Kasumi-1 (cell line): Measurements from ENCODE around the gene AGTRAP.

Experiments used
- DNase-seq, 2 experiments: peaks; one replicate each; lab custom pipeline; 2025; lab: John Stamatoyannopoulos, UW

Gene AGTRAP

DNA sequence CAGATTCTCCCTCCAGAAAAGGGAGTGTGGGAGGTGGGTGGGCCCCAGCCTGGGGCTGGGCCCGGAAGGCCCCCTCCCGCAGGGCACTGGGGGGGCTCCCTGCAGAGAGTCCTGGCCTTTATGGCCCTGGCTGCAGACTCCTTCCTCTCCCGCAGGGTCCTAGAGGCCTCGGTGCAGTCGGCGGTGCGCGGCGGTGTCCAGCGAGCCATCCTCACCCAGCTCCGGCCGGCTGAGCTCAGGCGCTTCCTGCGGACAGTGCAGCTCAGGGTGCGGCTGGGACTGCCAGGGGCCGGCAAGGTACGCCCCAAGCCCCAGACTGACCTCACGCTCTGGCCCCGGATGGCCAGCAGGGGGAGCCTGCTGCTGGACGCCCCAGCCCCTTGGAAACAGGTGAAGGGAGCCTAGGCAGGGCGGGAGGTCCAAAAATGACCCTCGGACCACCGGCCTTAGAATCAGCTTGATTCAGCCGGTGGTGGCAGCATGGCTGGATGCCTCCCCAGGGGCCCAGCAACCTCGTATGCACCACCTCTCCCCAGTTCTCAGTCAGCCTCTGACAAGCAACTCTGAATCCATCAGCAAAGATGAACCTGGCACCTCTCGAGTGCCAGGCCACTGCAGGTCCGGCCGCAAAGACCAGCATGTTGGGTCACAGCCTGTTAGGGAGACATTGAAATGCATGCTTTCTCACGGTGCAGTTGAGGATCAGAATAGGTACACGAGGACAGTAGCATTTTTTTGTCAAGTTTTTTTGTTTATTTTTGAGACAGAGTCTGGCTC lies 49.2 kb downstream of the AGTRAP start:
- no peak for DNase-seq

DNA sequence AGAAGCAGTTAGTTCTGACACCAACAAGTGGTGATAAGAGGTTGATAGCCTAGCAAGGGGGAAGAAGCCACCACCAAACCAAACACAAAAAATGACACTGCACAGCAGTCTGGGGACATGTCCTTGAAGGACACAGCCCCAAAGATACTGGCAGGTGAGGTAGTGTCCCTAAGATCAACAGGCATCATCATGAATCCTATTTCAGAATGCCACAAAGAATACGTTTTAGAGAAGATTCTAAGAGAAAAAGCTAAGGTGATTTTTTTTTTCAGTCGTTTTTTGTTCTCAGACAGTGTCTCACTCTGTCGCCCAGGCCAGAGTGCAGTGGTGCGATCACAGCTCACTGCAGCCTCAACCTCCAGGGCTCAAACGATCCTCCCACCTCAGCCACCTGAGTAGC lies 50.2 kb downstream of the AGTRAP start:
- DNase-seq, result no peak

DNA sequence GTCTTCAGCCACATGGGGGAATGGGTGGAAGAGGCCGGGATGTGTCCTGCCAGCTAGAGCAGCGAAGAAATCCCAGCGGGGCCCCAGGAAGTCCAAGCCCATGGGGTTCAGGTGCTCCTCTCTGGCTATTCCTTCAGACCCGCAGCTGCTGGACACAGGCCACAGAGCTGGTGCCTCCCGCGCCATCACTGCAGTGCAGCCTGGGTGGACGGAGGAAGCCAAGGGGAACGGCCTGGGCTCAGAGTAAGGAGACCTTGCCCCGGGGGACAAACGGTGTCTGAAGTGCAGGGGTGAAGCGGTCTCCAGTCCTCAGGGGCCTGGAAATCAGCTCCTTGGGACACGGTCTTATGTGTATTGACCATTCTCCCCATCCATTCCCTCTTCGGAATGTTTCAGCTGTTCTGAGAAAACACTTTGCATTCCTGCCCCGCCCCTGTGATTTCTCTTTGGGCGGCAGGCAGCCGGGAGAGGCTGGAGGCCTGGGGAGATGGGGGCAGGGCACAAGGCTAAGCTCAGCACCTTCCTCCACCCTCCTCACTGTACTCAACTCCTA lies 51.4 kb downstream of the AGTRAP start:
- DNase-seq, result no peak

DNA sequence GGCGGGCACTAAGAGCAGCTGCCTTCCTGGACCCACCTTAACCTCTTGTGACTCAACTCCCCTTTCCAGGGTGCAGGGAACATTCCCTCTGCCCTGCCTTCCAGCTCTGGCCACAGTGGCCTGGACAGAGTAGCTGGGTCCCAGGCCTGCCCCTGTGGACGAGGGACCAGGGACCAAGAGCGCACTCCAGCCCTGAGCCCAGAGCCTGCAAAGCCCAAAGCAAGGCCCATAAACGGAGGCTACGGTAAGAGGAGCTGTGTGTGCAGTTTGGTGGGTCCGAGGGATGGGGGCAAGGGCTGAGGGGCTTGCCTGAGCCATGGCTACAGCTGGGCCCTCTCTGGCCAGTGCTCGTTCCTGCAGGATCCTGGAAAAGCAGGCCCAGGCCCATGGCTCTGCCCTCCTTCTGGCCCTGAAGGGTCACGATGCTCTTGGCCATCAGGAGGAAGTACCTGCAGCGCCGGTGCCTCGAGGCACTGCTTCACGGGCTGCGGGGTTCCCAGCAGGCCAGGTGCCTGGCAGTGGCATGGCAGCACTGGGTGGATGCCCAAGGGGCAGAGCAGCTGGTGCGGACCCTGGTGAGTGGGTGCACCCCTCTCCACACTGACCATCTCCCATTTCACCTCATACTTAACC lies 52.0 kb downstream of the AGTRAP start:
- DNase-seq, result no peak

DNA sequence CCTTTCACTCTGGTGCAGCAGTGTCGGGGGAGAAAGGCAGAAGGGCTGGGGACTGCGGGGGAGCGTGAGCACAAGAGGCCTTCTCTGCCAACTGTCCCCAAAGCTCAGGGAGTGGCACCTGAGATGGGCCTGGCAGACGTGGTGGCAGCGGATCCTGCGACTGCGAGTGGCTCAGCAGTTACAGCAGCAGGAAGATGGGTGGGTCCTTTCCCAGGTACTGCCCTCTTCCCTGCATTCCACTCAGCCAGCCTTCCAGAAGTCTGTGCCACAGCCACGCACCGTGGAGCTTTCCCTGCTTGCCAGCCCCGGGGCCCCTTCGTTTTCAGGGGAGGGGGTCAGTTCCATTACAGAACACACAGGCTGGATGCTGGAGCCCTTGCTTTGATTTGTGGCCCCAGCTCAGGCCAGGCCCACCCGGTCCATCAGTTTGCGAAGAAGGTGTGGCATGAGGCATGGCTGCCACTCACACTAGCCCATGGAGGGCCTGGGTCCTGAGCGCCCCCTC lies 52.7 kb downstream of the AGTRAP start:
- no peak for DNase-seq

DNA sequence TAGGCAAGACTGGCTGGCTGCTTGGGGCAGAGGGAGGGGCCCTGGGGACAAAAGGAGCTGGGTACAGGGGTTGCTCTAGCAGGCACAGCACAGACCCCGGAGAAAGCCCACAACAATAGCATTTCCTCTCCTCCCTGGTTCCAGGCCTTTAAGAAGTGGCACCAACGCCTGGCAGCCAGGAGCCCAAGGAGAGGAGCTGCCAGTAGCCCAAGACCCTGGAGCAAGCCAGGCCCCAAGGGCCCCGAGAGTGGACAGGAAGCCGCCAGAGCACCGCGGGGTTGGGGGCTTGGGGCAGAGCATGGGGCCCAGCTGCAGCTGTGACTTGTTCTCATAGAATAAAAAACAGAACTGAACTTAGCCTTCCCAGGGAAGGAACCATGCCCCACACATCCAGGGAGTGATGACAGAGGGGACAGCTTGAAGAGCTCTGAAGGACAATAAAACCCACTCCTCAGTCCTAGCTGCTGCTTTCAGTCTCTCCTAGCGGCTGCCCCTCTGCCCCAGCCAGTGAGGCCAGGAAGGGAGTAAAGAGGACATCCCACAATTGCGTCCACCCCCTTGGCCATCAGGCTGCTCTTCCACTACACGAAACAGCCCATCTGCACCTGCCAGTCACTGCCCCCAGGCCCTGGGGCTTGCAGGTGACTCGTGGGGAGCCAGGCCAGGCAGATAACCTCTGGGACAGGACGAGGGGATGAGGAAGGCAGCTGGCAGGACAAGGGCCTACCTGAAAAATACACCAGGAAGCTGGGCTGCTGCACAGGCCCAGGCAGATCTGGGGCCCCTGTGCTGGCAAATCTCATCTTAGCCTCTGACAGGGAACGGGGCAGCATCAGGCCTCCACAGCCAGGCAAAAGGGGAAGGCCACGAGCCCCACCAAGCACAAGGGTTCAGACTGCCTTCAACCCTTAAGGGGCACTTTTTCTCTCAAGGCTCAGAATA lies 53.5 kb downstream of the AGTRAP start:
- DNase-seq, result no peak

DNA sequence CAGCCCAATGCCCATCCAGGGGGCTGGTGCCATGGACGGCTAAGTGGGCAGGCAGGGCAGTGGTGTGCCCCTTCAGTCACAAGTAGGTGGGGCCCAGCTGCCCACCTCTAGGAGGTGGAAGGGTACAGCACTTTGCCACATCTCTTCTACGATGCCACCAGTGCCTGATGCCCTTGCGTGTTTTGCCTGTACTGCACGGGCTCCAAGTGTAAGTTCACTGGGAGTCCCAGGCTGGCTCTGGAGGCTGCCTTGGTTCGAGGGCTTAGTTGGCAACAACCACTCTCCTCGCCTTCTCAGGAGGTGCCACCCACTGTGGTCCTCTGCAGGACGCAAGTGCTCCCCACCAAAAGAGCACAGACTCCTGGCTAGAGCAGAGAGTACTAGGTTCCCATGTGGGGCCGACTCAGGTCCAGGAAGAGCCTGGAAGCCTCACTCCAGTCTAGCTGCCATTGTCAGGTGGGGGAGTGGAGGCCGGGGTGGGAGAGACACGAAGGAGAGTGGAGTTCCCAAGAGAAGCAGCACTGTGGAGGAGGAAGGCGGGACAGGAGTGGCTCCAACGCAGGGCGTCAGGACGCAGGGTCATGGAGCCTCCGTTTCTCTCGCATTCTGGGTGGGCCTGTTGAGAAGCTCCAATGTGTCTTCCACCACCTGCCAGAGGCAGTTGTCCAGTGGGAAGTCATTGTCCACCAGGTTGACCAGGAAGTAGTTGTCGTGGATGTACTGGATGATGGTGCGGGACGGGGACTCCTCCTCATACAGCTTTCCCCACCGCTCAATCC lies 54.4 kb downstream of the AGTRAP start:
- no peak for DNase-seq

DNA sequence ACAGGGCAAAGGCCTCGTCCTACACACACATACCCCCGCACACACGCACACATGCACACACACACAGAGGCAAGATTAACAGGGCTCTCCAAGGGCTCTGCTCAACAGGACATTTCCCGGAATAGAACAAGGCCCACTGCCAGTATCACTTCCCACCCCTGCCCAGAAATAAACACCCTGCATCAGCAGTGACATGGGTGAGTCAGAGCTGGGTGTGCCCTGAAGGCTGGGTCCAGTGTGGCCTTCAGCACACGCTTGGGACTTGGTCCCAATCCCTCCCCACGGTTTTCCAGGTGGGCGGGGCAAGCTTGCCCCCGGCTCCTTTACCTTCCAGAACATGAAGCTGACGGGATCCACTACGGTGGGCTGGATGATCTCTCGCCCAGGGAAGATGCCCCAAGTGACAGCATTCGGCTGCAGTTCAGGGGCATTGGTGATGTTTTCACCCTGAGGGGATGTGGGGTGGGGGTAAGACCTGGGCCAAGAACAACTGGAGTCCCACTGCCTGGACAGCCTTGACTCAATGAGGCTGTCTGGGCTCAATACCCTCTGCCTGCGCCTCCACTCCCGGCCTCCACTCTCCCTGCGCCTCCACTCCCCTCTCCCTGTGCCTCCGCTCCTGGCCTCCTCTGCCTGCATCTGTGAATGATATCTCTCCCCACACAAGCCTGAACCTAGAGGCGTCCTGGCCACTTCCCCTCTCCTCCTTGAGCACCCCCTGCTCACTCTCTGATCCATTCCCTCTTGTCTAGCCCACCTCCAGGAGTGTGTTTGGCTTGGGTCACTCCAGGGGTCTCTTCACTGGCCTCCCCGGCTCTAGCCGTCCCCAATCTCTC lies 55.2 kb downstream of the AGTRAP start:
- no peak for DNase-seq

DNA sequence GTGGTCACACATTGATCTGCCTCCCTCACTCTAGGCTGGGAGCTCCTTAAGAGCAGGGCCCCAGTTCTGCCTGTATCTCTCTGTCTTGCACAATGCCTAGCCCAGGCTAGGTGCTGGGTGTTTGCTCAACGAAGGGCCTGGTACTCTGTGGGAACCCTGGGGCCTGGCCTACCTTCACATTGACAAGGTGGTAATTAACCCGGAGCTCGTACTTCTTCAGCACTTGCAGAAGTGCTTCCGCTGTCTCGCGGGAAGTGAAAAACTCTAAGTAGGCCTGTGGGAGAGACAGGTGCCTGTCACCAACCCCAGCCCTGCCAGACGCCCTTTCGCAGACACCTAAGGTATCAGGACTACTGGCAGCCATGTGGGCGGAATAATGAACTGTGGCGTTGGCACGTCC lies 56.2 kb downstream of the AGTRAP start:
- DNase-seq, result no peak

DNA sequence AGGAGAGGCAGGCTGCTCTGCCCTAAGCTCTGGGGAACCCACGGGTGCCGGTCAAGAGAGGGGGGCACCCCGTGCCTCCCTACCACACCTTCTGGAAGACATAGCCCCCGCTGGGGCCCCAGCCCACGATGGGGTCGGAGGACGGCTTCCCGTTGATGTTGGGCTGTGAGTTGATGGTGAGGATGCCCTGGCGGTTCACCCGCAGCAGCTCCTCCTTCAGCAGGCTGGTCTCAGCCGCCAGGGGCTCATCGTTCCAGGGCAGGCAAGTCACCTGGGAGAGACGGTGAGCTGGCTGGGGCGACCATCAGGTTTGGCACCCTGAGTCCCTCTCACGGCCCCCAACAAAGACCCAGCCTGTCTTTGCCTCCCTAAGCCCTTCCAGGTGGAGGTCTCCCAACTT lies 57.9 kb downstream of the AGTRAP start:
- no peak for DNase-seq

DNA sequence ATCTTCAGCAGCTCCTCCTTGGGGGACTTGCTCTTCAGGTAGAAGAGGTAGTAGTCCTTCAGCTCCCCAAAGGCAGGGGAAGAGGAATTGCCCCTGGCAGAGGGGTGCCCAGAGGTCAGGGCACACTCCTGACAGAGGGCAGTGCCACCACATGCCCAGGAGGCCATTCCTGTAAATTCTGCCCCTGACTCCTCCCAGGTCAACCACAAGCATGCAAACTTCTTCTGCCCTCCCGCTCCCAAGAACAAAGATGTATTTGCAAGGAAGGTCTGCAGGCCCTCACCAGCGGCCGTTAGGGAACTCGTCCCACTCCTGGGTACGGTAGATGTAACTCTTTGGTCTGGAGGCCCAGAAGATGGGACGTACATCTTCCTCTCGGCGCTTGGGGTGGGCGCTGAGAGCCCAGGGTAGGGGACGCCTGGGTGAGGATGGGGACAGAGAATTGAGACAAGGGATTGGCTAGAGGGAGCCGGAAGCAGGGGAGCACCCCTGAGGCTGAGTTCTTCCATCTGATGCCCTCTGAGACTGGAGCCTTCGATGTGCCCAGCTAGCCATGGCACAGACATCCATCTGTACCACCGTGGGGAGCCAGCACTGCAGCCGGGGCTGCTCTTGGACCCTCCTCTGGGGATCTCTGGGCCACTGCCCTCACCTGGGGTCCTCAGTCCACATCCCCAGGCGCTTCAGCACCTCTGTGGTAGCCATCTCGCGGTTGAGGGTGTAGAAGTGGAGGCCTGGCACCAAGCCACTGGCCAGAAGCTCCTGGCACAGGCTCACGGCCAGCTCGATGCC lies 58.7 kb downstream of the AGTRAP start:
- DNase-seq, result no peak

DNA sequence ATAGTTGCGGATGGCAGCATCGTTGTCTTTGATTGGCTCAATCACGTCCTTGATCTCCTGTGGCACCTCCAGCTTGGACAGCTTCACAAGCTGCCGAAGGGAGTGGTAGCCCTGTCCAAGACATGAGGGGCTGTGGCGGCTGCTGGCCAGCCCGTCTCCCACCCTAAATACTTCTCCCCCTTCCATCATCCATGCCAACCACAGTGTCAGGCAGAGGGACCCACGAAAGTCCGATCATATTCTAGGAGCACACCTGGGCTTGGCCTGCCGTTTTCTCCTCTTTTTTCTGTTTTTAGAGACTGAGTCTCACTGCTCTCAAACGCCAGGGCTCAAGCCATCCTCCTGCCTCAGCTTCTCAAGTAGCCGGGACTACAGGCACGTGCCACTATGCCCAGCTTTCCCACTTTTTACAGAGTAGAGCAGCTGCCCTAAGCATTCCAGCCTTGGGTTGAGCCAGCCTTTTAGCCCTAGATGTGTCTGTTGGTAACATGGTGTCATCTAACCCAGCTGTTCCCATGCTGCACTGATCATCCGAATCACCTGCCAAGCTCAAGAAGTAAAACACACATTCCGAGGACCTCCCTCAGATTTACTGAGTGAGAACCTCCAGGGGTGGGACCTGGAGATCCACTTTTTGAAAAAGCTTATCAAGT lies 59.4 kb downstream of the AGTRAP start:
- DNase-seq, result no peak

DNA sequence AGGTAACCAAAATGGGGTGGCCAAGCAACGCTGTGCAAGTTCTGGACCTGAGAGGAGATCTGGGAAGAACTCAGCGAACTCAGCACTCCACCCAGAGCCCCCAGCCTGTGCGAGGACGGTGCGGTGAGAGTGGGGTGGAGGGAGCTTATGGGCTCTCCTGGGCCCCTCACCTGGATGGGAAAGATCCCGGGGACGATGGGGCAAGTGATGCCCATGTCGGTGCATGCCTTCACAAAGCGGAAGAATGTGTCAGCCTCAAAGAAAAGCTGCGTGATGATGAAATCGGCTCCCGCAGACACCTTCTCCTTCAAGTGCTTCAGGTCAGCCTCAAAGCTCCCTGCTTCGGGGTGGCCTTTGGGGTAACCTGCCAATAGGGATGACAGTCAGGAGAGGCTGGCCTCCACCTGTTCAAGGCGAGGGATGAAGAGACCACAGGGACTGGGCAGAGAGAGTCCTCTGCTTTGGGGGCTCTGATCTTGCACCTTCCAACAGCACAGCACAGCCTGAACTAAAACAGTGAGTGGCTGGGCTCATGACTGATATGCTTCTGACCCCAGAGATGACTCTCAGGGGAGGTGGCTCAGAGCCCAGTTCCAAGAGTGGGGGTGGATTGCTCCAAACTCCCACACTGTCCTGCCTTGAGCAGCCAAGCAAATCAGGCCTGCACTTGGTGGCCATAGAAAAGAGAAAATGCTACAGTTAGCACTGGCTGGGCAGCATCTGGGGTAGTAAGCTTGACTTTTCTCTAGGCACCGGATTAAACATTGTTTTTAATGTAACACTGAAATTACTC lies 60.3 kb downstream of the AGTRAP start:
- no peak for DNase-seq

DNA sequence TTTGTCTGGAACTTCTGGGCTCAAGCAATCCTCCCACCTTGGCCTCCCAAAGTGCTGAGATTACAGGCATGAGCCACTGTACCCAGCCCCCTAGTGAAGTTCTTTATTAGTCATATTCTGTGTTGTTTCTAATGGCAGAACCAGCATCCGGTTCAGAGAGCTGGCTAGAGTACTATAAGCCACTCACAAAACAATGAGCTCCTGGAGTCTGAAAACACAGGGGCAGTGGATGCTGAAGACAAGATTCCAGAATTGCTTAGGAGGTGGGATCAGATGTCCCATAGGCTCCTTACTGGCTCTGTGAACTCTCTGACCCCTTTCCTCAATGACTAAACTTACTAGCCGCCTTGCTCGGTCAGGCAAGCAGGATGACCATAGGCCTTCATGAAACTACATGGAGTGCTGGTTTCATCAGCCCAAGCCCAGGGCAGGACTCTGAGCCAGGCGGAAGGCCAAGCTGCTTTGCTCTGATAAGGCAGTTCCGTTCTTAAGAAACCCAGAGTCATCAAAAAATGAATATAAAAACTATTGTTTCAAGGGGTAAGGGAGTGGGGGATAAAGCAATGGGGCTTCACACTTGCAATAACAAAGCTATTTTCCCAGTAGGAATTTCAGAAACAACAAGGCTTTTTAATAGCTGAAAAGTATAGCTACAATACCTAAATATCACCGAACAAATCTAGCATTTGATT lies 61.7 kb downstream of the AGTRAP start:
- DNase-seq, result no peak

DNA sequence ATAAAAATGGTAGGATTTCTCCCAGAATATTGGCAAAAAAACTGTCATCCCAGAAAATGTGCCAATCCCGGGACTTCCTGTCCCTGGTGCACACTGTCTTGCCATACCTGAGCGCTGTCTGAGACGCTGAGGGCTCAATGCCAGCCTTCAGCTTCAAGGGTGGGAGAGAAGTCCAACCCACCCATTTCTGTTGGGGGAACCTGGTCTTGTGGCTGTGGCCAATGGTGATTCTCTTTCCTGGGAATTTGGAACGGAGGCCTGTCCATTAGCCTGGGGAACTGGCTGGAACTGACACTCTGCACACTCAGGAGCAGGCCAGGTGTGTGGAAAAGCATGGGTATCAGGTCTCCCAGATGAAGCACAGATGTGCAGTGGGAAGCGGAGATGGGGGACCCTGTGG lies 63.2 kb downstream of the AGTRAP start:
- DNase-seq, result no peak

DNA sequence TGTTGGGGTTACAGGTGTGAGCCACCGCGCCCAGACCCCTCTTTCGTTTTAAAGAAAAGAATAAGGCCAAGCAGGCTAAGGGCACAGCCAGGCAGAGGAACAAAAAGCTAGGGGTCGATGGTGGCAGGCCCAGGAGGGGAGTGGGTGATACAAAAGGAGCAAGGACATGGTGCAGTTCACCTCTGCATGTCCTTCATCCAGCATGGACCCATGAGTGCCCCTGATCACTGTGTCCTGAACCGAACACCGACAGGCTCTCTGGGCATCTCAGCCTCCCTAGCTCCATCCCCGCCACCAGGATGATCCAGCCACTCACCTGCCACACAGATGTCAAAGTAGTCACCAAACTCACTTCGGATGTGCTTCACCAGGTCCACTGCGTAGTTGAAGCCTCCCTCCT lies 64.0 kb downstream of the AGTRAP start:
- no peak for DNase-seq

DNA sequence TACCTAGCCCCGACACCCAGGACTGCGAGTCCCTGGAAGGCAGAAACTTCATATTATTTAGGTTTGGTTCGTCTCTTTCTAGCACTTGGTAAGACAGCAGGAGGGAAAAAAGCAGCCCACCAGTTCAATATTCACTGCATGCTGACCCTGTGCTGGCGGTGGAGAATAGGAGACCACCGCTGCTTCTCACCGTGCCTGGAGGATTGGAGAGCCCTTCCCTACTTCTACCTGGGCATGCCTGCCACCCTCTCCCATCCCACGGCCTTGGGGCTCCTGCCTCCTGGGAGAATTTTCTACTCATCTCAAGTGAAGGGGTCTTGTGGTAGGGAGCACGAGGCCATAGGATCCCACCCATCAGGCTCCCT lies 64.4 kb downstream of the AGTRAP start:
- DNase-seq, result no peak
